SHP77 (cell line): ENCODE results near the gene TKT.

Source experiments
- DNase-seq, 2 experiments: peaks; one replicate each; lab custom pipeline; 2025; lab: John Stamatoyannopoulos, UW

Gene TKT

DNA sequence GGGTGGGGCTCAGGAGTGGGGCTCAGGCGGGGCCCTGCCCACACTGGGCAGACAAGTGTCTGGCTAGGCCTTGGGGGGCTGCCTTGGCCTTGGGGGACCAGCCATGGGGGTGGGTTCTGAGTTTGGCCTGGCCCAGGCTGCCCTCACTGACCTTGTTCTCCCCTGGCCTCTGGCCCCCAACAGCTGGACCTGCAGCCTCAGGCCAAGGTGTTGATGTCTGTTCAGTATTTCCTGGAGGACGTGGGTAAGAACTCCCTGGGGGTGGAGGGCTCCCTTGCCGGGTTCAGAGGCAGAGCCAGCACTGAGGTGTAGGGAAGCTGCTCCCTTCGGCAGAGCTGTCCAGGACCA lies 74.8 kb downstream of the TKT start:
- DNase-seq, result no peak

GRCh38 chr3:53180305-53181023 lies 75.4 kb downstream of the TKT start:
- DNase-seq, result no peak

- DNase-seq, result no peak
Observed at GRCh38 chr3:53179580-53179979, 76.2 kb downstream of the TKT start.

GRCh38 chr3:53178246-53178645 lies 77.6 kb downstream of the TKT start:
- no peak for DNase-seq

DNA sequence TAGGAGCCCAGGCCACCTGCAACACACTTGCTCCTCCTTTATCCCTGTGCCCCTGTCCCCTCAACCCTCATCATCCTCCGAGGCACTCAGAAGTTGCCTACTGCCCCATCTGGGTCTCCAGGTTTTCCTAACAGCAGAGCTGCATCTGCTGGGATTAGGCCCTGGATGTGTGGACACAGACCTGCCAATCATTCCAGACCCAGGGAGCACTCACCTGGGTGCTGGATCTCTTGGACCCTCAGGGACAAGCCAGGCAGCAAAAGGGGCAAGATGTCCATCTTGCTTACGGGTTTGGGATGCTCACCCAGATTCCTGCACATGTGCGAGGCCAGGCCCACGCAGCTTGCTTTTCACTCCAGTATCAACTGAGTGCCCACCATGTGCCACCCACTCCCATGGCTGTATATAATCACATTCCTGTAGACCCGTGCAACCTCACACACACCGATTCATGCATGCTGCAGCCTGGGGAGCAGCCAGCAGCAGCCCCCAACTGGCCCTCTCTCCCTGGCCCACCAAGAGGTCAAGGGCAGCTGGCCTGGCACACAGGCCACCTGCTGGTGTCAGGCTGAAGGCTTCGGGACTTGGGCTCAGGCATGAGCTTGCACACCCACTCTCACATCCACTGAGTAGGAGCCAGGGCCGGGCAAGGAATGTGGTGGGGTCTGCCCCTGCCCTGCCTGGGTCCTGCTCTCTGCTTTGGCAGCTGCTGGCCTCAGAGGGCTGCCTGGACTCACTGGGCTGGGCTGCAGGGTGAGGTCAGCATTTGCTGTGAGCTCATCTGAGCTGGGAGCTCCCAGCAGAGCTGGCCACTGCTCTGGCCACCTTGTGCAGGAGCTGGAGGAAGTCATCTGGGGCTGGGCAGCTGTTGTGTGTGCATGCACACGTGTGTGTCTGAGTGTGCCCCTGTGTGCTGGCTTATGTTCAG lies 79.9 kb downstream of the TKT start:
- no peak for DNase-seq
